OCI-LY3 (cell line): Measurements from ENCODE around the gene FARP1.

ENCODE experiments used
- H2AFZ ChIP-seq: fragments of 200-600, 300-600 bp; shearing (Covaris generic); 2 replicates; pipeline ENCODE4 v1.6.0; 2014; ENCODE audit warnings: antibody characterized with exemption, low read depth, low read length
- H3K27ac ChIP-seq: fragments of 200-600, 300-600 bp; sonication (generic); 2 replicates; pipeline ENCODE4 v1.5.1; 2014; ENCODE audit warnings: mild to moderate bottlenecking, low read length, moderate library complexity, mixed read lengths
- H3K27me3 ChIP-seq: fragments of 200-600, 300-600 bp; sonication (generic); 2 replicates; pipeline ENCODE4 v1.6.1; 2014; ENCODE audit warnings: low read depth, low read length, mixed read lengths
- H3K36me3 ChIP-seq: fragments of 200-600, 300-600 bp; sonication (generic); replicated peaks from 2 replicates; pipeline ENCODE3; 2014; ENCODE audit warnings: low read depth, low read length, mixed read lengths
- H3K4me1 ChIP-seq: fragments of 300-600, 200-600 bp; sonication (generic); 2 replicates; pipeline ENCODE4 v1.6.1; 2014; ENCODE audit warnings: low read length, mixed read lengths
- H3K4me2 ChIP-seq: fragments of 200-600, 300-600 bp; sonication (generic); 2 replicates; pipeline ENCODE4 v1.6.1; 2014; ENCODE audit warnings: low read length, mixed read lengths
- H3K4me3 ChIP-seq: fragments of 300-600, 200-600 bp; sonication (generic); 2 replicates; pipeline ENCODE4 v1.5.1; 2014; ENCODE audit warnings: antibody characterized with exemption, mild to moderate bottlenecking, low read length, moderate library complexity
- H3K79me2 ChIP-seq: fragments of 300-600, 200-600 bp; shearing (Covaris generic); 2 replicates; pipeline ENCODE4 v1.6.1; 2014; ENCODE audit warnings: mild to moderate bottlenecking, low read length, mixed read lengths
- H3K9ac ChIP-seq: fragments of 300-600, 200-600 bp; shearing (Covaris generic); 2 replicates; pipeline ENCODE4 v1.6.0; 2014; ENCODE audit warnings: mild to moderate bottlenecking, low read length, moderate library complexity
- H3K9me3 ChIP-seq: fragments of 200-600, 300-600 bp; shearing (Covaris generic); 2 replicates; pipeline ENCODE4 v1.6.1; 2014; ENCODE audit warnings: low read length, mixed read lengths; ENCODE audit not compliant: insufficient read depth
- H4K20me1 ChIP-seq: fragments of 200-600, 300-600 bp; sonication (generic); 2 replicates; pipeline ENCODE4 v1.6.1; 2016; ENCODE audit warnings: low read length, mixed read lengths; ENCODE audit not compliant: insufficient read depth
- CTCF ChIP-seq: fragments of 200-600, 300-600 bp; sonication (generic); IDR thresholded peaks from 2 replicates; pipeline ENCODE4 v1.5.1; 2014; ENCODE audit warnings: antibody characterized with exemption, low read length, low read depth
- EZH2phosphoT487 ChIP-seq: fragments of 200-600 bp; shearing (Covaris generic); IDR thresholded peaks from 2 replicates; pipeline ENCODE4 v1.6.1; 2018; ENCODE audit warnings: antibody characterized with exemption, mixed run types, low read depth

Gene FARP1

GRCh38 chr13:98396071-98396710, 253.3 kb downstream of the FARP1 start:
- Histone ChIP-seq H3K27me3 (no peaks in the 10 kb centered on the region), H3K4me1 (peaks cover 16% of the 10 kb centered on the region), H3K9ac (no peak overlapping the region), H4K20me1 (no peaks in the 10 kb centered on the region), H3K4me3 (no peak overlapping the region), H3K36me3 (no peaks in the 10 kb centered on the region), H3K9me3 (no peaks in the 10 kb centered on the region), H2AFZ (no peak overlapping the region), H3K79me2 (no peaks in the 10 kb centered on the region), H3K27ac (no peak overlapping the region), H3K4me2 (no peak overlapping the region)
- TF ChIP-seq CTCF (no peak), EZH2phosphoT487 (no peak)

GRCh38 chr13:98397221-98397620, 254.3 kb downstream of the FARP1 start:
- Histone ChIP-seq H3K4me3 (no peak overlapping the region), H3K27ac (no peak overlapping the region), H3K4me1 (peaks cover 6% of the 10 kb centered on the region), H3K9me3 (no peaks in the 10 kb centered on the region), H3K4me2 (no peak overlapping the region), H3K9ac (no peak overlapping the region), H3K79me2 (no peaks in the 10 kb centered on the region), H2AFZ (no peak overlapping the region), H4K20me1 (no peaks in the 10 kb centered on the region), H3K36me3 (no peaks in the 10 kb centered on the region), H3K27me3 (no peaks in the 10 kb centered on the region)
- TF ChIP-seq CTCF (no peak), EZH2phosphoT487 (no peak)

- Histone ChIP-seq H3K79me2 (no peaks in the 10 kb centered on the region), H3K4me1 (no peaks in the 10 kb centered on the region), H3K4me2 (no peak overlapping the region), H3K27ac (no peak overlapping the region), H2AFZ (no peak overlapping the region), H3K36me3 (no peaks in the 10 kb centered on the region), H3K27me3 (no peaks in the 10 kb centered on the region), H4K20me1 (no peaks in the 10 kb centered on the region), H3K4me3 (no peak overlapping the region), H3K9me3 (no peaks in the 10 kb centered on the region), H3K9ac (no peak overlapping the region)
- TF ChIP-seq EZH2phosphoT487 (no peak), CTCF (no peak)
These were observed 255.0 kb downstream of the FARP1 start for GRCh38 chr13:98397861-98398260.

GRCh38 chr13:98398581-98398980, 255.7 kb downstream of the FARP1 start:
- no peak overlapping the region for H3K4me3 ChIP-seq
- H3K4me1 ChIP-seq, result no peaks in the 10 kb centered on the region
- H3K9ac ChIP-seq, result no peak overlapping the region
- H3K79me2 ChIP-seq, result no peaks in the 10 kb centered on the region
- H4K20me1 ChIP-seq, result no peaks in the 10 kb centered on the region
- H3K9me3 ChIP-seq, result no peaks in the 10 kb centered on the region
- H3K4me2 ChIP-seq, result no peak overlapping the region
- no peaks in the 10 kb centered on the region for H3K27me3 ChIP-seq
- TF ChIP-seq EZH2phosphoT487, result no peak
- no peak for TF ChIP-seq CTCF
- H2AFZ ChIP-seq, result no peak overlapping the region
- no peak overlapping the region for H3K27ac ChIP-seq
- H3K36me3 ChIP-seq, result no peaks in the 10 kb centered on the region
